ENCODE measurements around the gene PPP2R3A. TPM values are rescaled to one million over a fixed set of nuclear protein-coding genes. Genes with fewer than 3 reads are reported as not detected.
A peak's percentile ranks its signal among the peaks of the same experiment; 100 is the strongest.

Gene PPP2R3A
- total RNA-seq, 2 donors from 2014 or later: 11.2 to 22.4 TPM

DNA sequence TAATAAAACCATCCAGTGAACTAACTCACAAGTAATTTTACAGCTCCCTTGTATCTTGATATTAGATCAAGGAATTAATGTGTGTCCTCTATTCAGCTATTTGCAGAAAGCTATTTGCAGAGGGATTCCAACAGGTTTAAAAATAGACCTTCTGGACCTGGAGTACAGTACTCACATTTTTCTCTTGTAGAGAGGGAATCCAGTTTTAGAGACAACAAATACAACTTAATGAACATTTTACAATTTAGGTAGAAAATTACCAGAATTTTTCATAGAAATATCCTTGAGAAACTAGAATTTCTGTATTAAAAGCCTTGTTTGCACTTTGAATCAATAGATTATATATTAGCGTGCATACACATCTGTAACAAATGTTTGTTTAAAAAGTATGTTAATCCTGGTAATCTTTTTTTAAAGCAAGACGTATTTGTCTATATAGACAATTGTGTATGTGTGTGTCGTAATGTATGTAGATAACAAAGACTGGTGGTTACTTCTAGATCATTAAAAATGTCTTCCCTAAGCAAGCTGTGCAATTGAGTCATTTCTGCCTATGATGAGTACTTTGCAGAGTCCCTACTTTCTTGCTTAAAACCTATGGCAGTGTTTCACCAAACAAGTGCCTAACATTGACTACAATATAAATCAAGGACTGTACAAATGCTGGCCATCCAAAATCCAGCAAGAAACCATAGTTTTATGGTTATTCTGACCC, 57.9 kb downstream of the PPP2R3A start:
- peaks cover 4% of the 10 kb centered on the region for H3K4me1 ChIP-seq
- no peak overlapping the region for H3K4me3 ChIP-seq
- intact Hi-C loops (cut with DNase I): no loop called here
- no peaks in the 10 kb centered on the region for H3K36me3 ChIP-seq (replicated peaks in 1 of 2; ENCODE audit: insufficient read depth in 1 of 2, low read depth in 2 of 2)
- DNase-seq: no peak
- no peak overlapping the region for H3K27ac ChIP-seq
- no peaks in the 10 kb centered on the region for H3K9me3 ChIP-seq
- no peak for ATAC-seq
- no peaks in the 10 kb centered on the region for H3K27me3 ChIP-seq
- 76 to 81% methylated on average over 3 of the region's 3 CpGs for WGBS, 2 donors
- TF ChIP-seq CTCF (IDR thresholded peaks at IDR 0.05) (no peak), POLR2A (IDR thresholded peaks at IDR 0.05) (no peak)

DNA sequence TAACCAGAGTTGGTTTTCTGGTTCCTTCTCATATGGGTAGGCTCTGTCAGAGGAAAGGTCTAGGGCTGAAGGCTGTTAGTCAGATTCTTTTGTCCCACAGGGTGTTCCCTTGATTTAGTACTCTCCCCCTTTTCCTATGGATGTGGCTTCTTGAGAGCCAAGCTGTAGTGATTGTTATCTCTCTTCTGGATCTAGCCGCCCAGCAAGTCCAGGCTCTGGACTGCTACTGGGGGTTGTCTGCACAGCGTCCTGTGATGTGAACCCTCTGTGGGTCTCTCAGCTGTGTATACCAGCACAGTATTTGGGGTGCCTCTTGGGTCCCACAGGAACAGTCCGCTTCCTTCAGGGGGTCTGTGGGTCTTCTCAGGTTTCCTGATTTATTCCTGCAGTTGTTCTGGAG, 70.8 kb downstream of the PPP2R3A start:
- H3K36me3 ChIP-seq (replicated peaks in 1 of 2; ENCODE audit: insufficient read depth in 1 of 2, low read depth in 2 of 2): no peaks in the 10 kb centered on the region
- intact Hi-C loops (cut with DNase I): no loop called here
- H3K27ac ChIP-seq: no peak overlapping the region
- 88 to 94% methylated on average over 3 of the region's 3 CpGs for WGBS, 2 donors
- H3K4me1 ChIP-seq: no peaks in the 10 kb centered on the region
- TF ChIP-seq POLR2A (IDR thresholded peaks at IDR 0.05): no peak
- TF ChIP-seq CTCF (IDR thresholded peaks at IDR 0.05): no peak
- no peaks in the 10 kb centered on the region for H3K27me3 ChIP-seq
- ATAC-seq (no peak), DNase-seq (no peak)
- H3K9me3 ChIP-seq: peaks cover 0 to 4% (median 0%) of the 10 kb centered on the region in 3 donors
- H3K4me3 ChIP-seq: no peak overlapping the region

DNA sequence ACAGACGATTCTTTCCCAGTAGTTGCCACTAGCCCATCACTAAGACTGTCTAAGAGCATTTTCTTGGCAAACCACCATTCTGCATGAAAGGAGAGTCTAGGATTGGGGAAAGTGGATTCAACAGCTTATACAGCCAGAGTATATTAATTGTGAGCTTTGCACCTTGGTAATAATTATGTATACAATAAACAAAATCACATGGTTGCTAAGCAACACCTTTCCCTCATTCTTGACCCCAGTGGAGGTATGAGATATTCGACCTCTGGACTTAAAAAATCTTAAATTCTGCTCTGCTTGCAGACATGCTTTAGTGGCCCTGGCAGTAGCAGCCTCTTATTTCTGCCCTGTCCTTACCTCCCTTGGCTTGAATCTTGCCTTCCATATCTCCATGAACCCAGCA, 73.1 kb downstream of the PPP2R3A start:
- TF ChIP-seq CTCF (IDR thresholded peaks at IDR 0.05) (no peak), POLR2A (IDR thresholded peaks at IDR 0.05) (no peak)
- Histone ChIP-seq H3K36me3 (replicated peaks in 1 of 2; ENCODE audit: insufficient read depth in 1 of 2, low read depth in 2 of 2) (no peaks in the 10 kb centered on the region), H3K9me3 (no peaks in the 10 kb centered on the region), H3K4me3 (no peak overlapping the region), H3K27me3 (no peaks in the 10 kb centered on the region), H3K4me1 (no peaks in the 10 kb centered on the region), H3K27ac (no peak overlapping the region)
- DNase-seq (no peak), ATAC-seq (no peak)
- intact Hi-C loops (cut with DNase I): no loop called here
- WGBS, 2 donors: 61 to 63% methylated on average over 2 of the region's 2 CpGs

DNA sequence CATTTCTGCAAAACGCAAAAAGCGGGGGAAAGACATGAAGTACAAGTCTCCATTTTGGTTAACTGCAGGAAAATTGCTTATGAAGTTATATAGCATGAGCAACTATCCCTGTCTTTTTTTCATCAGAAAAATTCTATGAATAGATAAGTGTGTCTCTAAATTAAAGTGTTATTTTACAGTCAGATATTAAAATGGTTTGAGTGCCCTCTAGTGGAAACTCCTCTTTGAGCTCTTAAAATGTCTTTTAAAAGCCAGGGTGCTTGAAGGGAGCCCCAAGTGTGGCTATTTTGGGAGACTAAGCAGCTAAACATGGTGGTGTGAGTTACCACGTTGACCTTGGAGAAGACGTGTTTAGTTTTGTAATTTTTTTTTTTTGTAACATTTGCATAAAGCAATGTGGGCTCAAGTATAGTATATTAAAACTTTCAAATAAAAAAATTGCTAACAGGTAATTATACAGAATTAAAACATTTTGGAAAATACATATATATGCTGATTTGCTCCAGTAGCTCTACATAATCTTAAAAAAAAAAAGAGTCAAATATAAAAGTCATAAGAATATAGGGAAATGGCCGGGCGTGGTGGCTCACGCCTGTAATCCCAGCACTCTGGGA, 77.2 kb downstream of the PPP2R3A start:
- ATAC-seq (no peak), DNase-seq (peak in 1 of 4 donors; percentile 13)
- 70 to 71% methylated on average over 7 of the region's 7 CpGs for WGBS, 2 donors
- intact Hi-C loops (cut with DNase I): loop anchor here (5.0 kb wide), 1 partner anchor 120 kb away; no protein-coding TSS in a partner anchor
- no peak for TF ChIP-seq POLR2A (IDR thresholded peaks at IDR 0.05)
- TF ChIP-seq CTCF (IDR thresholded peaks at IDR 0.05): peak; percentile 44 to 61 (median 52)
- H3K36me3 ChIP-seq (replicated peaks in 1 of 2; ENCODE audit: insufficient read depth in 1 of 2, low read depth in 2 of 2): no peaks in the 10 kb centered on the region
- no peaks in the 10 kb centered on the region for H3K27me3 ChIP-seq
- H3K9me3 ChIP-seq: no peaks in the 10 kb centered on the region
- no peak overlapping the region for H3K27ac ChIP-seq
- H3K4me3 ChIP-seq: no peak overlapping the region
- no peaks in the 10 kb centered on the region for H3K4me1 ChIP-seq

Measured in body of pancreas (tissue), 4 donors.